Nephron progenitor cell (in vitro differentiated cells): Measurements from ENCODE around the gene SIX2.
A peak's percentile ranks its signal among the peaks of the same experiment; 100 is the strongest.
"Not testable (repeated sequence)": the region's sequence is repeated elsewhere in the genome, so short reads cannot be mapped to it uniquely, and the experiment has no call there.

Experiments used
- DNase-seq: peaks from one replicate; pipeline ENCODE4 v3.0.0; 2021
- H3K27ac Mint-ChIP-seq: 2 replicates; pipeline ENCODE4 v1.8.0; 2021; ENCODE audit warnings: mild to moderate bottlenecking, moderate library complexity, mixed read lengths
- H3K27me3 Mint-ChIP-seq: 2 replicates; pipeline ENCODE4 v1.8.0; 2021; ENCODE audit warnings: mild to moderate bottlenecking, low read depth, mixed read lengths; ENCODE audit not compliant: poor library complexity
- H3K36me3 Mint-ChIP-seq: 2 replicates; pipeline ENCODE4 v1.8.0; 2021; ENCODE audit warnings: low read depth, mixed read lengths
- H3K4me1 Mint-ChIP-seq: 2 replicates; pipeline ENCODE4 v1.8.0; 2021; ENCODE audit warnings: mixed read lengths
- H3K4me3 Mint-ChIP-seq: 2 replicates; pipeline ENCODE4 v1.8.0; 2021; ENCODE audit warnings: mild to moderate bottlenecking, moderate library complexity, mixed read lengths
- H3K9me3 Mint-ChIP-seq: 2 replicates; pipeline ENCODE4 v1.8.0; 2021; ENCODE audit warnings: mild to moderate bottlenecking, moderate library complexity, mixed read lengths
- CTCF ChIP-seq: fragments of 200-600 bp; sonication (generic); IDR thresholded peaks from 2 replicates; pipeline ENCODE4 v1.5.0; 2021; ENCODE audit warnings: antibody characterized with exemption

SIX2 gene

GRCh38 chr2:45040786-45041185, 31.5 kb upstream of the SIX2 start:
- Mint-ChIP-seq H3K4me3 (no peak overlapping the region), H3K36me3 (no peaks in the 10 kb centered on the region), H3K4me1 (peaks cover 59% of the 10 kb centered on the region), H3K27me3 (peaks cover 3% of the 10 kb centered on the region), H3K27ac (no peak overlapping the region), H3K9me3 (no peaks in the 10 kb centered on the region)
- no peak for TF ChIP-seq CTCF
- no peak for DNase-seq

GRCh38 chr2:45039804-45040203, 30.6 kb upstream of the SIX2 start:
- not testable (repeated sequence) for H3K27ac Mint-ChIP-seq, H3K9me3 Mint-ChIP-seq, H3K27me3 Mint-ChIP-seq, DNase-seq, H3K36me3 Mint-ChIP-seq
- Mint-ChIP-seq H3K4me1 (peaks cover 60% of the 10 kb centered on the region), H3K4me3 (peak overlapping the region; percentile 27)

GRCh38 chr2:45038861-45039260, 29.6 kb upstream of the SIX2 start:
- not testable (repeated sequence) for H3K9me3 Mint-ChIP-seq, H3K4me3 Mint-ChIP-seq, DNase-seq, H3K27ac Mint-ChIP-seq, H3K27me3 Mint-ChIP-seq, H3K36me3 Mint-ChIP-seq
- peaks cover 53% of the 10 kb centered on the region for H3K4me1 Mint-ChIP-seq

GRCh38 chr2:45033302-45033701, 24.1 kb upstream of the SIX2 start:
- no peaks in the 10 kb centered on the region for H3K9me3 Mint-ChIP-seq
- H3K27me3 Mint-ChIP-seq, result peaks cover 13% of the 10 kb centered on the region
- H3K27ac Mint-ChIP-seq, result no peak overlapping the region
- H3K4me1 Mint-ChIP-seq, result peaks cover 37% of the 10 kb centered on the region
- TF ChIP-seq CTCF, result no peak
- no peak overlapping the region for H3K4me3 Mint-ChIP-seq
- no peaks in the 10 kb centered on the region for H3K36me3 Mint-ChIP-seq
- no peak for DNase-seq

GRCh38 chr2:45031028-45031427, 21.8 kb upstream of the SIX2 start:
- H3K27me3 Mint-ChIP-seq, result peaks cover 19% of the 10 kb centered on the region
- H3K4me3 Mint-ChIP-seq, result no peak overlapping the region
- peaks cover 43% of the 10 kb centered on the region for H3K4me1 Mint-ChIP-seq
- H3K27ac Mint-ChIP-seq, result peak overlapping the region; percentile 42
- no peaks in the 10 kb centered on the region for H3K9me3 Mint-ChIP-seq
- no peak for DNase-seq
- no peaks in the 10 kb centered on the region for H3K36me3 Mint-ChIP-seq
- no peak for TF ChIP-seq CTCF

- Mint-ChIP-seq H3K9me3 (no peaks in the 10 kb centered on the region), H3K27ac (no peak overlapping the region), H3K4me3 (no peak overlapping the region), H3K4me1 (peaks cover 43% of the 10 kb centered on the region), H3K27me3 (peaks cover 19% of the 10 kb centered on the region), H3K36me3 (no peaks in the 10 kb centered on the region)
- no peak for TF ChIP-seq CTCF
- no peak for DNase-seq
These were observed 21.3 kb upstream of the SIX2 start for GRCh38 chr2:45030553-45030952.

- H3K4me3 Mint-ChIP-seq, result no peak overlapping the region
- peaks cover 18% of the 10 kb centered on the region for H3K27me3 Mint-ChIP-seq
- no peaks in the 10 kb centered on the region for H3K9me3 Mint-ChIP-seq
- no peaks in the 10 kb centered on the region for H3K36me3 Mint-ChIP-seq
- no peak overlapping the region for H3K27ac Mint-ChIP-seq
- no peak for TF ChIP-seq CTCF
- H3K4me1 Mint-ChIP-seq, result peaks cover 38% of the 10 kb centered on the region
- no peak for DNase-seq
These were observed 20.0 kb upstream of the SIX2 start for GRCh38 chr2:45029215-45029614.
